GM20000 (cell line): ENCODE results near the gene TMSB15A.
"Not testable (repeated sequence)": the region's sequence is repeated elsewhere in the genome, so short reads cannot be mapped to it uniquely, and the experiment has no call there.

Experiments used
- DNase-seq: peaks from one replicate; pipeline ENCODE4 v3.0.0; 2012; ENCODE audit warnings: low spot score
- TF ChIP-seq, protein P1 (sequence below): IDR thresholded peaks from 2 replicates; pipeline ENCODE4 v1.5.1; 2012; ENCODE audit warnings: mild to moderate bottlenecking, control low read depth; ENCODE audit errors: extremely low read depth, missing control alignments

The TMSB15A gene

DNA sequence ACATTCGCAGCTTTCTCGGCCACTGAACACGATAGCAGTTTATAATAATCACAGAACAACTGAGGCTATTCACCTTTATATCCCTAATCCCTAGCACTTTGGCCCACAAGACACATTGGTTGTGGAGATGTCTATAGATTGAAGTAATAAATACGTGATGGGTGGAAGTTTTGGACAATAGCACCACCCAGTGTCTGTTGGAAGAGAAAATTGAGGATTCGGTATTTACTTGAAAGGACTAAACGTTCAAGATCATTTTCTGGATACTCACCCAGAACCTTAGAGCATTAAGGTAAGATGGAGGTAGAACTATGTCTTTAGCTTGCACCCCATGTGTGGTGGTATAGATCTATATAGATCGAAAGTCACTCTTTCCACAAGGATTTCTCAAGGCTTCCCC lies 787 bp upstream of the TMSB15A start:
- TF ChIP-seq, protein P1, sequence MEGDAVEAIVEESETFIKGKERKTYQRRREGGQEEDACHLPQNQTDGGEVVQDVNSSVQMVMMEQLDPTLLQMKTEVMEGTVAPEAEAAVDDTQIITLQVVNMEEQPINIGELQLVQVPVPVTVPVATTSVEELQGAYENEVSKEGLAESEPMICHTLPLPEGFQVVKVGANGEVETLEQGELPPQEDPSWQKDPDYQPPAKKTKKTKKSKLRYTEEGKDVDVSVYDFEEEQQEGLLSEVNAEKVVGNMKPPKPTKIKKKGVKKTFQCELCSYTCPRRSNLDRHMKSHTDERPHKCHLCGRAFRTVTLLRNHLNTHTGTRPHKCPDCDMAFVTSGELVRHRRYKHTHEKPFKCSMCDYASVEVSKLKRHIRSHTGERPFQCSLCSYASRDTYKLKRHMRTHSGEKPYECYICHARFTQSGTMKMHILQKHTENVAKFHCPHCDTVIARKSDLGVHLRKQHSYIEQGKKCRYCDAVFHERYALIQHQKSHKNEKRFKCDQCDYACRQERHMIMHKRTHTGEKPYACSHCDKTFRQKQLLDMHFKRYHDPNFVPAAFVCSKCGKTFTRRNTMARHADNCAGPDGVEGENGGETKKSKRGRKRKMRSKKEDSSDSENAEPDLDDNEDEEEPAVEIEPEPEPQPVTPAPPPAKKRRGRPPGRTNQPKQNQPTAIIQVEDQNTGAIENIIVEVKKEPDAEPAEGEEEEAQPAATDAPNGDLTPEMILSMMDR: no peak
- DNase-seq: no peak

DNA sequence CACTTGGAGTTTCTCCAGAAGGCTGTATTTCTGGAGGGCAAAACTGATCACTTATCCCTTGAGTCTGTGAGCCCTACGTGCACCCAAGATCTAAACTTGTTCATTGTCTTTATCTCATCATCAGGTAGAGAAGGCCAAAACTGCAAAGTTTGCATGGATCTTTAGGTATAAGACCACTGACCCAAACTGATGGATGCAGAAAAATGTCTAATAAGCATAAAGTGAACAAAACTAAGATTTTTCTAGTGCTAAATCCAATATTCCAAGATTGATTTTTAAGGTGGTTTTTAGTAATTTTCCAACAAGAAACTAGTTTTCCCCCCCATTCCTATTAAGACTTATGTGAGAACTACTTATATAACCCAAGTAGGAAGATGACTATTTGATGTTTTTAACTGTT lies 2.0 kb downstream of the TMSB15A start:
- DNase-seq: no peak

DNA sequence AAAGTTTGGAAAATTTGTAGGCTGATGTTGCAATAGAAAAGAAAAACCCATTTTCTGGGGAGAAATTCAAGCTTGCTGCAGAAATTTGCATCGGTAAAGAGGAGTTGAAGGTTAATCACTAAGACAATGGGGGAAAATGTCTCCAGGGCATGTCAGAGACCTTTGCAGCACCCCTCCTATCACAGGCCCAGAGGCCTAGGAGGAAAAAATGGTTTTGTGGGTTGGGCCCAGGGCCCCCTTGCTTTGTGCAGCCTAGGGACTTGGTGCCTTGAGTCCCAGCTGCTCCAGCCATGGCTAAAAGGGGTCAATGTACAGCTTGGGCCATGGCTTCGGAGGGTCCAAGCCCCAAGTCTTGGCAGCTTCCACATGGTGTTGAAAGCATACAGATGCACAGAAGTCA lies 17.8 kb downstream of the TMSB15A start:
- DNase-seq: no peak
- TF ChIP-seq, protein P1: no peak

More for the DNA sequence above, 2.0 kb downstream of the TMSB15A start:
- TF ChIP-seq, protein P1: no peak

DNA sequence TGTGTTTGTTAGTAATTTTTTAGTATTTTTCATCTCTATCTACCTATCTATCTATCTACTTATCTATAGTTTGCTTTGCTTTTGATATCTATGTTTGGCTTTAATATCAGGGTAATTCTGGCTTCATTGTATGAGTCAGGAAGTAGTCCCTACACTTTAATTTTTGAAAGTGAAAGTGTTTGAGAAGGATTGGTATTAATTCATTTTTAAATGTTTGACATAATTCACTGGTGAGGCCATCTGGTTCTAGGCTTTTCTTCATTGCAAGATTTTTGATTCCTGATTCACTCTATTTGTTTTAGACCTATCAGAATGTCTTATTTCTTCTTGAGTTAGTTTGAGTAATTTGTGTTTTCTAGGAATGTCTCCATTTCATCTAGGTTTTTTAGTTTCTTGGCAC lies 24.8 kb downstream of the TMSB15A start:
- TF ChIP-seq, protein P1: no peak
- no peak for DNase-seq

DNA sequence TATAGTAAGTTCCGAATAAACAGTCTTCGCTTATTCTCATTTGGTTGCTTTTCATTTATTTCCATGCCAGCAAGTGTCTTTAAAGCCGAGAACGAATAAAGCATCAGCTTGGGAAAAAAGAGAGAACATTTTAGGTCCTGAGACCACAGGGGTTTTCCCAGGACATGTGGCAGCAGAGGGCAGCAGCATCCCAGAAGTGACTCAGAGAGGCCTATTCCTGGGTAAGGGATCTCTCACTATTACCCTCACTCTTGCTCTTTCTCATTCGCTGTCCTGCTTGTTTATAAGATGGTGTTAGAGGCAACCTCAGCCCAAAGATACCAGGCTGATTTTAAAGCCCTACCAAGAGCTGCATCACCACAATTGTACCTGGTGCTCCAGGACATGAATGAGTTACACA lies 37.8 kb downstream of the TMSB15A start:
- DNase-seq: not testable (repeated sequence)

DNA sequence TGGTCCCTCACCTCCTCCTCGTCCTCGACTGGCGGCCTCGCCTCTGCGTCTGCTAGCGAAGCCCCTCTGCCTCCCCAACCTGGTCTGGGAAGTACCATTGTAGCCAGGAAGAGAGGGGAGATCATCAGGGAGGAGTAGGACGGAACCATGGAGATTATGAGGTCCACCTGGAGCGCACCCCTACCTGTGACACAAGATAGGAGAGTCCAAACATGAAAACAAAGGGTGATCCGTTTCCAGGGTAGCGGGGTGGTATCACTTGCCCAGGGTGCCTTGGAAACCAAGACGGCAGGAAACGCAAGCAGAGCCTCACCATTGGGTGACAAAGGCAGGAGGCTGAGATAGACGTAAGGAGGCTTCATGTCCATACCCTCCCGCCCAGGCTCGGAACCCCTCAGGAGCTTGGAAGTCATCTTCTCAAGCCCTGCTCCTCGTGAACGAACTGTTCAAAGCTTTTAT lies 44.7 kb downstream of the TMSB15A start, which contains the start of gene TCP11X2:
TCP11X2 (minus strand) TSS at position 51 of the 459 bp plus-strand sequence.
- DNase-seq: not testable (repeated sequence)

DNA sequence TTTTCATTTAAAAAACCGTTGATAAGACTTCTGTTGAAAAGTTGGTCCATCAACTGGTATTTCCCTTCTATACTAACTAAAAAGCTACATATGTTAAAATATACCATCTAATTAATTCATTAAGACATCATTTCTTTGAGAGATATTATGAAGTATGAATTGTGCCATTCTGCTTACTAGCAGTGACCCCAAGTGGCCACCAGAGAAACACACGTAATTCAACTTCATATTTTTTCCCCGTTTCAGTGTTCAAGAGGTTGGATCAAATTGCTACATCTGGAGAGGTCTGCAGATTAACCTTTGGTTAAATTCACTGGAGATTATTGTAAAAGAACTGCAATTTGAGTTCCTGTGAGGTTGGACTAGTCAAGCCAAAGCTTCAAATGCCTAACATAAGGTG lies 46.3 kb downstream of the TMSB15A start:
- not testable (repeated sequence) for DNase-seq
